Measurements from ENCODE around the gene SP8. TPM values are rescaled to one million over a fixed set of nuclear protein-coding genes. Genes with fewer than 3 reads are reported as not detected.

Gene SP8
- polyA plus RNA-seq, 1 experiment = not detected

- ChIA-PET POLR2A (no interaction called here), CTCF (interaction anchor here (0.5 kb wide), 1 partner anchor 960 kb away, joined by 4 read pairs; no protein-coding TSS in a partner anchor)
- TF ChIP-seq CTCF (IDR thresholded peaks at IDR 0.05; ENCODE audit: insufficient read depth, low read depth, low read length) = no peak
- no peak for DNase-seq (ENCODE audit: low read depth)
- peaks cover 35% of the 10 kb centered on the region for H3K27me3 ChIP-seq (ENCODE audit: control insufficient read depth, insufficient read depth, low read length)
- H3K4me3 ChIP-seq (ENCODE audit: low read depth, low read length) = peak overlapping the region; percentile 49
- no peaks in the 10 kb centered on the region for H3K36me3 ChIP-seq (ENCODE audit: control insufficient read depth, insufficient read depth, low read length)
These were observed 10.9 kb upstream of the SP8 start for GRCh38 chr7:20797462-20798080.

GRCh38 chr7:20797042-20797461 lies 10.4 kb upstream of the SP8 start:
- CTCF ChIA-PET = no interaction called here
- DNase-seq (ENCODE audit: low read depth) = no peak
- Histone ChIP-seq H3K36me3 (ENCODE audit: control insufficient read depth, insufficient read depth, low read length) (no peaks in the 10 kb centered on the region), H3K4me3 (ENCODE audit: low read depth, low read length) (no peak overlapping the region), H3K27me3 (ENCODE audit: control insufficient read depth, insufficient read depth, low read length) (peaks cover 37% of the 10 kb centered on the region)
- TF ChIP-seq CTCF (IDR thresholded peaks at IDR 0.05; ENCODE audit: insufficient read depth, low read depth, low read length) = no peak
- POLR2A ChIA-PET = no interaction called here

- TF ChIP-seq CTCF (IDR thresholded peaks at IDR 0.05; ENCODE audit: insufficient read depth, low read depth, low read length) = no peak
- no peak overlapping the region for H3K4me3 ChIP-seq (ENCODE audit: low read depth, low read length)
- DNase-seq (ENCODE audit: low read depth) = no peak
- POLR2A ChIA-PET = no interaction called here
- H3K27me3 ChIP-seq (ENCODE audit: control insufficient read depth, insufficient read depth, low read length) = peaks cover 38% of the 10 kb centered on the region
- no peaks in the 10 kb centered on the region for H3K36me3 ChIP-seq (ENCODE audit: control insufficient read depth, insufficient read depth, low read length)
- CTCF ChIA-PET = no interaction called here
These were observed 9.8 kb upstream of the SP8 start for GRCh38 chr7:20796500-20796899.

GRCh38 chr7:20795881-20796280 lies 9.2 kb upstream of the SP8 start:
- Histone ChIP-seq H3K27me3 (ENCODE audit: control insufficient read depth, insufficient read depth, low read length) (peaks cover 43% of the 10 kb centered on the region), H3K4me3 (ENCODE audit: low read depth, low read length) (no peak overlapping the region), H3K36me3 (ENCODE audit: control insufficient read depth, insufficient read depth, low read length) (no peaks in the 10 kb centered on the region)
- CTCF ChIA-PET = no interaction called here
- POLR2A ChIA-PET = no interaction called here
- no peak for DNase-seq (ENCODE audit: low read depth)
- no peak for TF ChIP-seq CTCF (IDR thresholded peaks at IDR 0.05; ENCODE audit: insufficient read depth, low read depth, low read length)

GRCh38 chr7:20795361-20795760 lies 8.7 kb upstream of the SP8 start:
- TF ChIP-seq CTCF (IDR thresholded peaks at IDR 0.05; ENCODE audit: insufficient read depth, low read depth, low read length) = no peak
- no peak overlapping the region for H3K4me3 ChIP-seq (ENCODE audit: low read depth, low read length)
- ChIA-PET CTCF (no interaction called here), POLR2A (no interaction called here)
- H3K27me3 ChIP-seq (ENCODE audit: control insufficient read depth, insufficient read depth, low read length) = peaks cover 46% of the 10 kb centered on the region
- H3K36me3 ChIP-seq (ENCODE audit: control insufficient read depth, insufficient read depth, low read length) = no peaks in the 10 kb centered on the region
- no peak for DNase-seq (ENCODE audit: low read depth)
